NCI-H1092 treated with DMSO at 0.1 percent for 48 hours (cell line): ENCODE measurements around the gene FGF18.

Source experiments
- DNase-seq: peaks from one replicate; lab custom pipeline; 2025; lab: John Stamatoyannopoulos, UW

Gene FGF18

DNA sequence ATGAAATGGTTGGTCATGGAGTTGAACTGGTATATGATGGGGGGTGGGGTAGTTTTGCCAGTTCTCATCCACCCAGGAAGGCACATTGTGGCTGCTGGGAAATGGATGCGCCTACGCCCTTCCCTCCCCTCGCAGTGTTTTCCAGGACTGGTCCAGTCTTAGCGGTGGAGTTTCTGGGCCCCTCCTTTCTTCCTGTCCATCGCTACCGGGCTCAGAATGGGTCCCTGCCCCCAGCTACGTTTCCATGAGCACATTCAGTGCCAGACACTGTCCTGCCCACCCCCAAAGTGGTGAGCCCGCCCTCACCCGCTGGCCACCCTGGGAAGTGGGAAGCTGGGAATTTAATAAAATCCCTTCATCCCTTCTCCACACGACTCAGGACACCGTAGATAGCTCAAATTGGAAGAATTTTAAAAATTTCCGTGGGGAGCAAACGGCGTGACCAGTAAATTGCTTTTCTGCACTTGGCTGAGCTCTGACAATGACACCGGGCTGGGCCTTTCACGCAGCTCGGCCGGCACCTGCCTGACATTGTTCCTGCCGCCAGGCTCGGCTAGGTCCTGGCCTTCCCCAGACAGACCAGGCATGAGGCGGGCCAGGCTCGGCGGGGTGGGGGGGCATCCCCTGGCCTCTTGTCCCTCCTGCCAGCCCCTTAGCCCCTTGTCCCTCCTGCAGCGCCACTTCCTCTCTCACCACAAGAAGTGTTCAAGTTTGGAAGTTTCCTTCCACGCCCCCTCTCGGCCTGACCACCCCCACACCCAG, 3.6 kb downstream of the FGF18 start:
- DNase-seq = no peak

DNA sequence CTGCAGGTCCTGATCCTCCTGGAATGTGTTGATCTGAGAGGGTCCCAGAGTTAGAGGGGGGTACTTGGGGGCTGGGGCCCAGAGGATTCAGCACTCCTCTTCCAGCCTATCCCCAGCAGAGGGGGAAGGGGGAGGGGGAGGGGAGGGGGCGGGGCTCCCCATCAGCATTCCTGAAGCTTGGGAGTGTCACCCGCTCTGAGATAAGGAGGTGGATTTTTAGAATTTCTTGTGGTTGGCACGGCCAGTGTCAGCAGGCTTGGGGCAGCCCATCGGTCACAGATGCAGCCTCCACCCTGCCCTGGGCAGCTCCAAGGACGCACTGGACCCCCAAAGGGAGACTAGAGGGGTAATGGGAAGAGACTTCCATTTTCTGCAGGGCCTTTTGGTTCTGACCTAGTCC, 5.3 kb downstream of the FGF18 start:
- DNase-seq = no peak

DNA sequence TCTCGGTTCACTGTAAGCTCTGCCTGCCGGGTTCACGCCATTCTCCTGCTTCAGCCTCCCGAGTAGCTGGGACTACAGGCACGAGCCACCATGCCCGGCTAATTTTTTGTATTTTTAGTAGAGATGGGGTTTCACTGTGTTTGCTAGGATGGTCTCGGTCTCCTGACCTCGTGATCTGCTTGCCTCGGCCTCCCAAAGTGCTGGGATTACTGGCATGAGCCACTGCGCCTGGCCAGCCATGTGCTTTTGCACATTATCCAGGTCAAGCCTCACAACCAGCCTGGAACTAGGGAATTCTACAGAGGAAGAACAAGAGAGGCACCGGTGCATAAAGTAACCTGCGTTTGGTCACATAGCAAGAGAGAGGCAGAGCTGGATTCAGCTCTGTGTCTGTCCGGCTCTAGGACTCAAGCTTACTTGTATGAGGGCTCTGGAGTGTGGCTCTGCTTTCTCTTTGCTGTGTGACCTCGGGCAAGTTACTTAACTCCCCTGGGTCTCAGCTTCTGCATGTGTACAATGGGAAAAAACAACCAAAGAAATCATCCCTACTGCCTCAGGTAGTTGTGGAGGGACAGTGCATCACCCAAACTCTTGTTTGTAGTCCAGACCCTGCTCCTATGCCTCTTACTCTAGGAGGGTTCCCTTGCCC, 6.3 kb downstream of the FGF18 start:
- DNase-seq = no peak

DNA sequence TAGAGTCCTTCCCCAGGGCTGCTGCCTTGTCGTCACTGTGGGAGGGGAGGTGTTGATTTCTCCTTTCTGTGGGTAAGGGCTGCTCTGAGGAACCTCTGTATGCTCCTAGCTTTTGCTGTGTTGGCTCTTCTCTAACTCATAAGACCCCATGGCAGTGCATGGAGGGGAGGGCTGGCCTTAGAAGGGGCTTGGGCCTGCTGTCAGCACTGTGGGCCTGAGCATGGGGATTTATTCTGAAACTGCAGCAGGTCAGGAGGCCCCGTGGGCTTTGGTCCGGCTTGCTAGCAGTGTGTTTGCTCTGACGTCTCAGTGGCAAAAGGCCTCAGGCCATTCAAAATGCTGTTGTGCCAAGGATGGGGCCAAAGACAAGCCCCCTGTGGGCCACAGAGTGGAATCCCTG, 6.8 kb downstream of the FGF18 start:
- DNase-seq = no peak

GRCh38 chr5:171426680-171427079, 7.2 kb downstream of the FGF18 start:
- no peak for DNase-seq

DNA sequence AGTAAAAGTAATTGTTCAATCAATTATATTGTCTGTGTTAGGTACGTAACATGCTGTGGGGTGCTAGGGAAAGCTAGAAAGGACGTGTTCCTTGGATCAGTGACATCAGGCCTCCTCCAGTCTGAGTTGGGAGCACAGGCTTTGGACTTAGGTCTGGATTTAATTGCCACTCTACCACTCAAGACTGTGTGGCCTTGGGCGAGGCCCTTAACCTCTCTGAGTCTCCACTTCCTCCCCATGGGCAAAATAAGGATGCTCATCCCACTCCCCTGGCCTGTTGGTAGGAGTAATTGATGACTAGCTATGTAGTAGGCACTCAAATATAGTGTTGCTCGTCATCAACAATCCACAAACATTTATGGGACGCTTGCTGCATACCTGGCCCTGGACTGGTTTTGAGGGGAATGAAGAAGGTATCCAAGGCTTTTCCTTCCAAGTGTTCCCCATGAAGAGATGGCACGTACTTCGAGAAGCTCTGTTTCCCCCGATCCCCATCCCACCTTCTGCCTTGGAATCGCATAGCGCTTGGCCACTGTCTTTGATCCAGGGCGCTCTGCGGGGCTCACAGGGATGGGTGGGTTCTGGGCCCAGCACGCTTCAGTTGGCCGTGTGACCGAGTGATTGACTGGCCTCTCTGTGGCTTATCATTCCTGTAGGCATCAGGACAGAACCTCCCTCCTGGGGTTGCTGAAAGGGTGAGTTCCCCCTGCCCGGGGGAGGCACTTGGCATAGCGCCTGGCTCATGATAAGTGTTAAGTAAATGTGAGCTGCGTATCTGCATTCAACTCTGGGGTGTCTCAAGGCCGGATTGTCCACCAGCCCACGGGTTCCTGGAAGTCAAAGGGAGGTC, 8.1 kb downstream of the FGF18 start:
- no peak for DNase-seq

DNA sequence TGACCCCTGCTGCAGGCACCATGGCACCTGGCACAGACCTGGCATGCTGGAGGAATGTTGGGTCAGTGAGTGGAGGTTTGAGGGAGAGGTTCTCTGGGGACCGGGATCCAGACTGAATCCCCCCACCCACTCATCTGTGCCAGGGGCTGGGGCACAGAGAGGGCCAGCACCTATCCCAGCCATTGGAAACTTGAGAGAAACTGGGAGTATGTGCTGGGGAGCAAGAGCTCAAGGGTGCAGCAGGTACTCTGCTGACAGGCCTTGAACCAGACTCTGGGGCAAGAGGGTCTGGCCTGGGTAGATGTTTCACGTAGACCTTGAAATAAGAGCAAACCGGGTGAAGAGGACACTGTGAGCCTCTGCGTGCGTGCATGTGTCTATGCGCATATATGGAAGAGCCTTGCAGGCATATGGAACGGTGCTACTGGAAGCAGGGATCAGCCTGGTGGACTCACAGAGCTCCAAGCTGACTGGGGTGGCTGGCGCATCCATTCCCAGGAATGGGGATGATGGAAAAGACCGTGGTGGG, 8.8 kb downstream of the FGF18 start:
- DNase-seq = no peak

DNA sequence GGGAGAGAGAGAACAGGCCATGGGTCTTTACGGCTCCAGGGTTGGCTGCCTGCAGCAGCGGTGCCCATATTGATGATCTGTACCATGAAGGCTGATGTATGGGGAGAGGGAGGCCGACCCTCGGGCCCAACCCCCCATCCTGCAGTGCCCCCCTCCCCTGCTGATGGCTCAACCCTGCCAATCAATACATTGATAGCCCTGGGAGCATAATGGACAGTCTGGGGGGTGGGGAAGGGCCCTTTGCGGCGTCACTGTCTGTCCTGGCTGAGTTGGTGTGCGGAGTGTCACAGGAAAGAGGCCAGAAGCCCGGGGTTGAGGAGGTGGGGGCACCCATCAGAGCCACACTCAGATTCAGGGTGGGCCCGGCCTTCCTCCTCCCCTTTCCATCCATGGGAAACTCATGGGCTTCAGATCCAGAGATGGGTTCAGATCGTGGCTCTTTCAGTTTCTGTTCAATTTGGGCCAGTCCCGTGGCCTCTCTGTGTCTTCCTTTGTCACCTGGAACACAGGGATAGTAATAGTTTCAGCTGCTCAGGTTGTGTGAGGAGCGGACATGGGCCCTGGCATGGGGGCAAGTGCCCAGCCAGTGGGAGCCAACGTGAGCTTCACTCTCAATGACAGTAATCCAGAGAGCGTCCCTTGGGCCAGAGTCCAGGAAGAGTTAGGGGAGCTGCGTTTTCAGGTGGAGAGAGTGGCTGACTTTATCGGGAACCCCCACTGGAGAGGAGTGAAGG, 9.5 kb downstream of the FGF18 start:
- DNase-seq = no peak

DNA sequence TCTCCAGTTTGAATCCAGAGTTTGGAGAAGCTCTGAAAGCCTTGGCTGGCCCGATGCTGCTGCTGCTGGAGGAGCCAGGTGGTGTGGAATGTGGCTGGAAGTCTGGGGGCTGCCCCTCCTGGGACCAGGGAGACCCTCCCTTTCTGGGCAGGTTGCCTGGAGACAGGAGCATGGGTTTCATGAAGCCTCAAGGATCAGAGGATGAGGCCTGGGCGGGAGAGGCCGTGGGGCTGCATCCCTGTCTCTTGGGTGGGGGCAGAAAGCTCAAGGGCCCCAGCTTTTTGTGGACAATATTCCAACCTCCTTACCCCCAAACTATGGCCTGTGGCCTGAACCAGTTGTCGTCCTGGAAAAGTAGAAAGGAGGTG, 10.1 kb downstream of the FGF18 start:
- no peak for DNase-seq

- DNase-seq = no peak
These were observed 11.9 kb downstream of the FGF18 start for GRCh38 chr5:171431251-171431777.

GRCh38 chr5:171432076-171432475, 12.6 kb downstream of the FGF18 start:
- DNase-seq = no peak

- DNase-seq = no peak
These were observed 13.3 kb downstream of the FGF18 start for GRCh38 chr5:171432583-171433351.

GRCh38 chr5:171433352-171433698, 13.9 kb downstream of the FGF18 start:
- DNase-seq = no peak

- no peak for DNase-seq
These were observed 14.7 kb downstream of the FGF18 start for GRCh38 chr5:171433982-171434676.

- no peak for DNase-seq
These were observed 15.4 kb downstream of the FGF18 start for GRCh38 chr5:171434874-171435273.

DNA sequence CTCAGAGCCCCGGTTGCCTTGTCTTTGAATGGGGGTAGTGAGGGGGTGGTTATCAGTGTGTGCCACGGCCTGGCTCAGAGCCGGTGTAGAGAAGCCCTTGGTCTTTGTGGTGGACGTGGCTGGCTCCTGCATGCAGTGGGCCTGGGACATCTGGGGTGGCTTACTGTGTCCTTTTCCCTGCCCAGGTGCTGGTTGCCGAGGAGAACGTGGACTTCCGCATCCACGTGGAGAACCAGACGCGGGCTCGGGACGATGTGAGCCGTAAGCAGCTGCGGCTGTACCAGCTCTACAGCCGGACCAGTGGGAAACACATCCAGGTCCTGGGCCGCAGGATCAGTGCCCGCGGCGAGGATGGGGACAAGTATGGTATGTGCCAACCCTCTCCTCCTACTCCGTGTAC, 16.5 kb downstream of the FGF18 start:
- DNase-seq = no peak

DNA sequence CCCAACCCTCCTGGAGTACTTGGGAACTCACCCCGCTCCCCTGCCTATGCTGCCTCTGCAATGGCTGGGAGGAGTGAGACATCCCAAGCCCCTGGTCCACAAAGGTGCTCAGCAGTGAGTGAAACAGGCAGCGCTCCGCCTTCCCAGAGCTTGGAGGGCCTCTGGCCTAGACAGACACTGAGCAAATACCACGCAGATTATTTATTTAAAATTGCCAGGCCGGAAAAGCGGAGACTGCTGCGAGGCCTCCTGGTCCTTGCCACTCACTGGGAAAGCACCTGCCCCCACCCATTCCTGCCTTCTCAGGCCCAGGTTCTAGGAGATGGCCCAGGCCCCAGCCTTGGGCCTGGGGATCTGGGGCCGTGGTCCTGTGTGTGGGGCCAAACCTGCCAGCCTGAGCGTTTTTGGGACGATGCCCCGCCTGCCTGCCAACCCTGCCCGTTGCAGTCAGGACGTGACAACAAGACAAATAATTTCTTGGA, 17.4 kb downstream of the FGF18 start:
- DNase-seq = no peak

DNA sequence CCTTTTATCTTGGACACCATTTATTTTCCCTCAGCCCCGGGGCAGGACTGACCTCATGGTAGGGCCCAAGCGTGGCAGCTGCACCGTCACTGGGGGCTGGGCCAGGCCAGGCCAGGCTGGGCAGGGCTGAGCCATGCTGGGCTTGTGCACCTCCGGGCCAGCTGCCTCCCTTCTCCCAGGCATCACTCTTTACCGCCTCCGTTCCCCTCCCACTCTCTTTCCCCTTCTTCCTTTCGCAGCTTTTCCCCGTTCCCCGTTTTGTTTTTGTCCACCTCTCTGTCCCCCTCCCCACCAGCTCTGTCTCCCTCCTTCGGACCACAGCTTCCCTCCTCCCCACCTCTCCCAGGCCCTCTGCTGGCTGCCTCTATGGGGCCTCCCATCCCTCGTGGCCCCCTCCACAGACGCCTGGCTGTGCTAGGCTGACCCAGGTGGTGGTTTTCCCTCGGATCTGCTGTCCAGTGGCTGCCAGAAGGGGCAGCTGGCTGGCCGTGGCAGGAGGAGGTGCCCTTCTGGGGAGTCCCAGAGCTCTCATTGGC, 17.9 kb downstream of the FGF18 start:
- DNase-seq = no peak

DNA sequence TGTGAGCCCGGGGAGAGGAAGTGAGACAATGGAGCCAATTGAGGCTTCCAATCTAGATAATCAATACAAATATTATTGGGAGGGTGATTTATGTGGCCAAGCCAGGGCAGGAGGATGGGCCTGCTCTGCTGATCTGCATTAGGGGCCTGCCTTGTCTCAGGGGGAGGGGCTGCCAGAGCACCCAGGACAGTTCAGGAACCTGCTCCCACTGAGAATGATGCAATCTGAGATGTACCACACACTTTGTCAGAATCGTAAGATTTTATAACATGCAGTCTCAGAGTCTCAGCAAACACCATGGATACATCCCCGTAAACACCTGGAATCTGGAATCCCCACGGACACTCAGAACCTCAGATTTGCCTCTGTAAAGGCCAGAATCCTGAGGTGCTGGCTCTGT, 19.3 kb downstream of the FGF18 start:
- DNase-seq = no peak

DNA sequence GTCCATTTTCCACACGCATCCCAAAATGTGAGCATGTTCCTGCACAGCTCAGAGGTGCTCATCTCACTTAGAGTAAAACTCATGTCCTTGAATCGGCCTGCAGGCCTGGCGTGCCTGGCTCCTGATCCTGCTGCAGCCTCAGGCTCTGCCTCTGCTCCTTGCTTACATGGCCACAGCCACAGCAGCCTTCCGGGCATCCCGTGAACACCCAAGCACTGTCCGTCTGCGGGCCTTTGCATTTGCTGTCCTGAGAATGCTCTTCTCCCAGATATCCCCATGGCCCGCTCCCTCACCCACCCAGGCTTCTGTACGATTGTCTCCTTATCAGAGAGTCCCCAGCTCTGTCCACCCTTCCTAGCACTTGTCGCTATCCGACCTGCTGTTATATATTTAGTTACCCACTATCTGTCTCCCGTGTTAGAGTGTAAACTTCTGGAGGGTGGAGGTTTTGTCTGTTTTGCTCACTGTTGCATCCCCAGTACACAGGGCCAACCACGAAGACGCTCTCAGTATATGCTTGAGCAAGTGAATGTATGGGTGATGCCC, 21.9 kb downstream of the FGF18 start:
- DNase-seq = no peak
